Right lung (tissue), 5 donors: ENCODE results near the gene DTX4. TPM values are rescaled to one million over a fixed set of nuclear protein-coding genes. Genes with fewer than 3 reads are reported as not detected.
A peak's percentile ranks its signal among the peaks of the same experiment; 100 is the strongest.

Experiments
- DNase-seq, 2 donors: peaks; one replicate each; pipeline ENCODE4 v3.0.0-alpha.2; 2013
- polyA plus RNA-seq, 5 donors: library from polyadenylated mRNA; unstranded; fragments of 120-200 nt; gene quantifications; one replicate each; pipeline versions ENCODE4 v1.2.1 to v1.2.3, GENCODE V29; 2013; ENCODE audit warnings: inconsistent platforms in 1 of 5, low replicate concordance in 1 of 5; ENCODE audit not compliant: insufficient read length in 5 of 5, insufficient read depth in 1 of 5

The DTX4 gene
- polyA plus RNA-seq, 5 donors, result 53.5 to 73.5 (median 69.1) TPM

GRCh38 chr11:59164028-59164427 lies 7.9 kb upstream of the DTX4 start:
- no peak for DNase-seq

GRCh38 chr11:59172345-59173079 lies 580 bp downstream of the DTX4 start:
- no peak for DNase-seq

- DNase-seq, result peak; percentile 38 to 41
Observed at GRCh38 chr11:59173080-59173963, 1.4 kb downstream of the DTX4 start.

DNA sequence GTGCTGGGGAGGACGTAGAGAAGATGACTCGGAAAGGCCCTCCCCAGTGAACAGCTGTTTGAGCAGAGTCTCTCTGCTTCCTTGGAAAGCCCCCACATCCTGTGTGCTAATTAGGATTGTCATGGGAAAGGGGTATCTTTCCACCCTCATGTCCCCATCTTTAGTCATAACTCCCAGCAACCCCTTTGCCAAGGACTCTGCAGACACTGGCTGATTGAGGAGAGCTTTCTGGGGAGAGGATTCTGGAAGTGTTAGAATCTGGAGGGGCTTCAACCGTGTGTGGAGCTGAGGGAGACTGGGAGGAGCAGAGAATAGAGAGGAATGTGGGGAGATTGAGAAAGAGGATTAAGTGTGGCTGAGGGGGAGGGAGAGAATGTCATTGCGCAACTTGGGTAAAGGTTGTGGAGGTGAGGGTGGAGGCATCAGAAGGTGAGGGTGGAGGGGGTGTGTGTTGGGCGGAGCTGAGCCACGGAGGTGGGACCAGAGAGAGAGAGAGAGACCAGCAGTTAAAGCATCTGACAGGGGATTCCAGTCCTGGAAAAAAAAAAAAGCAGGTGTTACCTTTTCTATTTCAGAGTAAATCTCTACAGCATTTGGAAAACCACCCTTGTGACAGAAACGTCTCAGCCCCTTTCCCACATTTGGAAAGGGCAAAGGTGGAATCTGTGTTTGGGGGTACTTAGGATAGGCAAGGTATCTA lies 2.2 kb downstream of the DTX4 start:
- DNase-seq, result peak; percentile 55 to 64

- DNase-seq, result no peak
Observed at GRCh38 chr11:59174664-59175033, 2.7 kb downstream of the DTX4 start.

DNA sequence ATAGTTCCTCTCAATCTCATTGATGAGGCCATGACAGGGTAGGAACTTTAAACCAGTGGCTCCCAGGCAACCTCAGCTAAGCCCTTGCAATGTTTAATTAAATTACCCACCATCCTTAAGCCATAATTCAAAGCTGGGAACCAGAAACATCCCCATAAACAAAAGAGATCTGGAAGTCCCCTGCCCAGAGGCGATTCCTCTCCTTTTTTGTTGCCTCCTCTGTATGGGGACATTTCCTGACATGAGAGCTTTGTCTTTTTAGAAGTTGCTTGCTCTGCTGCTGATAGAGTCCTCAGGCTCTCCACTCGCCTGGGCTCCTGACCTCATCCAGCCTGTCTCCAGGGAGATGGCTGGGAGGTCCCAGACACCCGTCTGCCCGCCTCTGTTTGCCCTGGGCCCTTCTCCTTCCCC lies 3.2 kb downstream of the DTX4 start:
- DNase-seq, result no peak

DNA sequence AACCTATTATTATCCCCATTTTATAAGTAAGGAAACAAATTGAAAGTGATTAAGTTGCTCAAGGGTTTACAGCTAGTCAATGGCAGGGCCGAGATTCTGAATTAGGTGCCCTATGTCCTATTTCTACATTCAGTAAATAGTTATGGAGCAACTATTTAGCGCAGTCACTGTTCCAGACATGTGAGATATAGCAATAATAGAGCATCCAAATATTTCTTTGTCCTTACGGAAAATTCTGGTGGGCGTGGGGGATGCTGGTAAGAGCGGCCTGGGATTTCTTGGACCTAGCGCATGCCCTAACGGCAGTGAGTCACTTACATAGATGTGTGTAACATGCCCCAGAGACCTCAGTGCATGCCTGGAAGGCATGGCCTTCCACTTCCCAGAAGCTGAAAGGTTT lies 4.4 kb downstream of the DTX4 start:
- no peak for DNase-seq

DNA sequence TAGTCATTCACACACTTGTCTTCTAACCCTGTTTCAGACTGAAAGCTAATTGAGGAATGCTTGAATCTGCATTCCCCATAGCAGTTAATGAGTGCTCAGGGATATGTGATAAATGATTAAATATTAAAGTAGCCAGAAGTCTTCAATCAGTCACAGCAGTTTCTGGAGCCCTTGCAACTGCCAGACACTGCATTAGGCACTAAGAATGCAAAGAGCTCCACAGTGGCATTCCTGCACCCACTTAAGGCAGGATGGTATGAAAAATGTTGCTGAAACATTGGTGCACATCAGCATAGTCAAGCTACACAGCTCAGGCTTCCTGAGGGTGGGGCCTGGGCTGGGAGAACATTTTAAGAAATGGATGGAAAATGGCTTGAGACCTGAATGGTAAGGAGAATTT lies 6.5 kb downstream of the DTX4 start:
- DNase-seq, result no peak

DNA sequence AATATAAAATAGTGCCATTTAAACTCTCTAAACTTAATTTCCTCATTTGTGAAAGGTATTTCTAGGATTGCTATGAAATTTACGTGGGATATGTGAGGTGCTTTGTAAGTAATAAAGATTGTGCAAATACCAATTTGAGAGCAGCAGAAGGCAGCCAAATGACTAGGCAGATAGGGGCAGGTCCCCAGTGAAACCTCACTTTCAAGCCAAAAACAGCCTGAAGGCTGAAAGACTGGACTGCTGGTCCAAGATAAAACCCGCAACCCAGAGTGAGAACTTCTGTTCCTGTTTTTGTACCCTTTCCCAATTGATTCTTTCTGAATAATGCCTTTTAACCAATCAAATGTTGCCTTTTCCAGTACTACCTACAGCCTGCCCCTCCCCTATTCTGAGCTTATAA lies 7.2 kb downstream of the DTX4 start:
- no peak for DNase-seq

- no peak for DNase-seq
Observed at GRCh38 chr11:59180168-59180776, 8.3 kb downstream of the DTX4 start.

- DNase-seq, result no peak
Observed at GRCh38 chr11:59180907-59181306, 9.0 kb downstream of the DTX4 start.

GRCh38 chr11:59181746-59182456 lies 10.0 kb downstream of the DTX4 start:
- no peak for DNase-seq

GRCh38 chr11:59182457-59183151 lies 10.7 kb downstream of the DTX4 start:
- DNase-seq, result no peak

DNA sequence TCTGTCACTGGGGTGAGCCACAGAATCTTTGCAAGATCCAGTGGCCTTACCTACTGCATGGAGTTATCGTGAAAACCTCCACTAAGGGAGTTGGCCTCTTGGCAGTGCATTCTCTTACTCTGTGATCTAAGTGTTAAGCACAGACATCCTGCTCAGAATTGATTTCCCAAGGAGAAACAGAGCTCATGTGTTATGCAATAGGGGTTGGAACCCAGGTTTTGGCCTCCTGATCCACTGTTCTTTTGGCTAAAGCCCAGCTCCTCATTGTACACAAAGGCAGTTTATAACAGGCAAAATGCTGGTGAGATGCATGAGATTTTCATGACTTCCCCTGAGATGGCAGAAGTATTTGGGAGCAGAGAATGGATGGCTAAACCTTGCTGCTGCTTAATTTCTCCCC lies 11.8 kb downstream of the DTX4 start:
- DNase-seq, result peak in 1 of 2 donors; percentile 51

- DNase-seq, result no peak
Observed at GRCh38 chr11:59184691-59185339, 12.9 kb downstream of the DTX4 start.

- peak in 1 of 2 donors; percentile 45 for DNase-seq
Observed at GRCh38 chr11:59185386-59185945, 13.5 kb downstream of the DTX4 start.

GRCh38 chr11:59186130-59186594 lies 14.2 kb downstream of the DTX4 start:
- DNase-seq, result peak; percentile 71 to 80

GRCh38 chr11:59187035-59187434 lies 15.1 kb downstream of the DTX4 start:
- DNase-seq, result no peak

DNA sequence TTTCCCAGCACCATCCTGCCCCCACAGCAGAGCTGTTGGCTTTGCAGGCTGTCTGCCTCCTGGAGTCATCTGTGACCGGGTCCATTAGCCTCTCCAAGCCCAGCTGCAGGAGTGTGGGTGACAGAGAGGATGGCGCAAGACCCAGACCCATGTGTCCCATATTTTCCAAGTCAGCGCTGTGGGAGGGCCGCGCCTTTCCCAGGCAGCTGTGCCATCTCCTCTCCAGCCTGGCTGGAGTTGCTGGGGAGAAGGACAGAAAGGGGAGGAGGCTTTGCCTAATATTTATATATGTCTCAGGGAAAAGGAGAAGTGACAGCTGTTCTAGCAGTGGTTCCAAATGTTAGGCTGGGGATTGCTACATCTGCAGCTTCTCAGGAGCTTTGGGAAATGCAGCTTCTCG lies 15.7 kb downstream of the DTX4 start:
- peak; percentile 96 to 97 for DNase-seq

DNA sequence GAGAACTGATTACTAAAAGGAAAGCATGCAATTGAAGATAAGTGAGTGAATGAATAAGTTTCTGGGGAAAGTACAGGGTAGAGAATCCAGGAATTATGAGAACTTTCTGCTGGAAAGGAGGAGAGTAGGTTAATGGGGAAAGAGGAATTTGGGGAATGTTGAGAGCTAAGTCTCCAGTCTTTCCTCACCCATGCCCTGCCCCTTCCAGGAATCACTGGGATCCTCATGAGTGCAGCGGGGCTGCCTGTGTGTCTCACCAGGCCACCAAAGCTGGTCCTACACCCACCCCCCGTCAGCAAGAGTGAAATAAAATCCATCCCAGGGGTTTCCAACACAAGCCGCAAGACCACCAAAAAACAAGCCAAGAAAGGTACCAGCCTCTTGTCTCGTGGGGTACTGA lies 17.0 kb downstream of the DTX4 start:
- DNase-seq, result no peak
